HEK293T (cell line): Measurements from ENCODE around the gene CYP3A4.

Source experiments
- ARNT ChIP-seq: fragments of 450-650 bp; IDR thresholded peaks from 2 replicates; pipeline ENCODE4 v1.6.1; 2017; ENCODE audit warnings: mild to moderate bottlenecking
- BHLHE40 ChIP-seq: fragments of 450-650 bp; IDR thresholded peaks from 2 replicates; pipeline ENCODE4 v1.6.1; 2016; ENCODE audit warnings: mild to moderate bottlenecking, moderate library complexity, borderline replicate concordance
- ELF4 ChIP-seq: fragments of 450-650 bp; IDR thresholded peaks from 2 replicates; pipeline ENCODE4 v1.6.1; 2017; ENCODE audit warnings: antibody characterized with exemption
- FOXA1 ChIP-seq: fragments of 450-650 bp; IDR thresholded peaks from 2 replicates; pipeline ENCODE4 v1.6.1; 2016; ENCODE audit warnings: mild to moderate bottlenecking
- FOXK2 ChIP-seq: fragments of 450-650 bp; IDR thresholded peaks from 2 replicates; pipeline ENCODE4 v1.6.1; 2016; ENCODE audit warnings: mild to moderate bottlenecking
- FOXM1 ChIP-seq: fragments of 450-650 bp; IDR thresholded peaks from 2 replicates; pipeline ENCODE4 v1.6.1; 2017; ENCODE audit warnings: mild to moderate bottlenecking, borderline replicate concordance
- LEF1 ChIP-seq: fragments of 450-650 bp; IDR thresholded peaks from 2 replicates; pipeline ENCODE4 v1.6.1; 2017; ENCODE audit warnings: mild to moderate bottlenecking, borderline replicate concordance
- NFRKB ChIP-seq: fragments of 450-650 bp; IDR thresholded peaks from 2 replicates; pipeline ENCODE4 v1.6.1; 2016; ENCODE audit warnings: mild to moderate bottlenecking, moderate library complexity
- PKNOX1 ChIP-seq: fragments of 450-650 bp; IDR thresholded peaks from 2 replicates; pipeline ENCODE4 v1.6.1; 2016
- SP1 ChIP-seq: fragments of 450-650 bp; IDR thresholded peaks from 2 replicates; pipeline ENCODE4 v1.6.1; 2017
- SUZ12 ChIP-seq: fragments of 450-650 bp; IDR thresholded peaks from 2 replicates; pipeline ENCODE4 v1.6.1; 2016; ENCODE audit warnings: mild to moderate bottlenecking
- ZNF384 ChIP-seq: fragments of 450-650 bp; IDR thresholded peaks from 2 replicates; pipeline ENCODE4 v1.6.1; 2016

- TF ChIP-seq FOXK2 (no peak), ZNF384 (no peak), NFRKB (no peak), FOXA1 (no peak), SP1 (no peak), FOXM1 (no peak), BHLHE40 (no peak), ELF4 (no peak), PKNOX1 (no peak), SUZ12 (no peak), ARNT (no peak), LEF1 (no peak)
These were observed 47.6 kb upstream of the CYP3A4 start for GRCh38 chr7:99831595-99831994.
